GM18507 (cell line): ENCODE results near the gene ZNF691.
"Not testable (repeated sequence)": the region's sequence is repeated elsewhere in the genome, so short reads cannot be mapped to it uniquely, and the experiment has no call there.

Experiments used
- DNase-seq: peaks from one replicate; pipeline ENCODE4 v3.0.0; 2011; ENCODE audit warnings: low read depth; ENCODE audit not compliant: insufficient read length; ENCODE audit errors: extremely low spot score
- FAIRE-seq: peaks from 2 replicates; lab custom pipeline; 2011; peaks lifted over from hg19 to GRCh38; lab: Jason Lieb, UNC

ZNF691 gene

GRCh38 chr1:42852608-42852980, 6.2 kb downstream of the ZNF691 start:
- DNase-seq (no peak), FAIRE-seq (no peak)

DNA sequence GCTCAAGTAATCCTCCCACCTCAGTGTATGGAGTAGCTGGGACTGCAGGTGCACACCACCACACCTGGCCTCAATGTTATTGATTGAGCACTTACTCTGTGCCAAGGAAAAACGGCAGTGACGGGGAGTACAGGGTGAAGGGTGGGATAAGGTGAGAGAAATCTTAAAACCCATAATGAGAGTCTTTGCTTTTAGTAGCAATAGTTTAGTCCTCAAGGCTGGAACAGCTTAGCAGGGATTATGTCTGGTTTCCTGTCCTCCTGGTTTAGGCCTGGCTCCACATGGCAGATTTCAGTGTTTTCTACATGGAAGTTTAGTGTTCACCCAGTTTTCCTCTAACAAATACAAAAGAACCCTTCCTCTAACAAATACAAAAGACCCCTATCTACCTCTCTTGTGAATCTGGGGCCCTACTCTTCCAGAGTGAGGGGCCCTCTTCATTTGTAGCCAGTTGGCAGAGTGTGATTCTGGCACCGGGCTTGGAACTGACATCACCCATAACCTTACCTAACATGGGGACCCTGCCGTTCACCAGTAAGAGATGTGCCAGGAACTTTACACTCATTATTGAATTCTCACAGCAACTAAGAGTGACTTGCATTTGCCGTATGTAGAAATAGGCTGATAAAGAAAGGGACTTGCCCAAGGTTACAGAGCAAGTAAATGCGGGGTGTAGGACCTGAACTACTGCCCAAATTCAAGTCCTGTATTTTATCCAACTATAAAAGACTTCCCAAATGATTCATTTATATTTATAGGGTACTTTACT, 6.9 kb downstream of the ZNF691 start:
- FAIRE-seq (no peak), DNase-seq (no peak)

DNA sequence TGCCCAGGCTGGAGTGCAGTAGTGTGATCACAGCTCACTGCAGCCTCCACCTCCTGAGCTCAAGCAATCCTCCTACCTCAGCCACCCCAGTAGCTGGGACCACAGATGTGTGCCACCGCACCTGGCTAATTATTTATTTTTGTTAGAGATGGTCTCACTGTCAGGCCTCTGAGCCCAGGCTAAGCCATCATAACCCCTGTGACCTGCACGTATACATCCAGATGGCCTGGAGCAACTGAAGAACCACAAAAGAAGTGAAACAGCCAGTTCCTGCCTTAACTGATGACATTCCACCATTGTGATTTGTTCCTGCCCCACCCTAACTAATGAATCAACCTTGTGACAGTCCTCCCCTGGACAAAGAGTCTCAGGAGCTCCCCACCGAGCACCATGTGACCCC, 10.1 kb downstream of the ZNF691 start:
- FAIRE-seq, DNase-seq: not testable (repeated sequence)

DNA sequence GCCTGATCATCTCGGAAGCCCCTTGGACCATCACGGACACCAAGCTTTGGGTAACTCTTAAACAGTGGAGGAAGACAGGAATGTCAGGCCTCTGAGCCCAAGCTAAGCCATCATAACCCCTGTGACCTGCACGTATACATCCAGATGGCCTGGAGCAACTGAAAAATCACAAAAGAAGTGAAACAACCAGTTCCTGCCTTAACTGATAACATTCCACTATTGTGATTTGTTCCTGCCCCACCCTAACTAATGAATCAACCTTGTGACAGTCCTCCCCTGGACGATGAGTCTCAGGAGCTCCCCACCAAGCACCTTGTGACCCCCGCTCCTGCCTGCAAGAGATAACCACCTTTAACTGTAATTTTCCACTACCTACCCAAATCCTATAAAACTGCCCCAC, 13.0 kb downstream of the ZNF691 start:
- not testable (repeated sequence) for DNase-seq, FAIRE-seq

DNA sequence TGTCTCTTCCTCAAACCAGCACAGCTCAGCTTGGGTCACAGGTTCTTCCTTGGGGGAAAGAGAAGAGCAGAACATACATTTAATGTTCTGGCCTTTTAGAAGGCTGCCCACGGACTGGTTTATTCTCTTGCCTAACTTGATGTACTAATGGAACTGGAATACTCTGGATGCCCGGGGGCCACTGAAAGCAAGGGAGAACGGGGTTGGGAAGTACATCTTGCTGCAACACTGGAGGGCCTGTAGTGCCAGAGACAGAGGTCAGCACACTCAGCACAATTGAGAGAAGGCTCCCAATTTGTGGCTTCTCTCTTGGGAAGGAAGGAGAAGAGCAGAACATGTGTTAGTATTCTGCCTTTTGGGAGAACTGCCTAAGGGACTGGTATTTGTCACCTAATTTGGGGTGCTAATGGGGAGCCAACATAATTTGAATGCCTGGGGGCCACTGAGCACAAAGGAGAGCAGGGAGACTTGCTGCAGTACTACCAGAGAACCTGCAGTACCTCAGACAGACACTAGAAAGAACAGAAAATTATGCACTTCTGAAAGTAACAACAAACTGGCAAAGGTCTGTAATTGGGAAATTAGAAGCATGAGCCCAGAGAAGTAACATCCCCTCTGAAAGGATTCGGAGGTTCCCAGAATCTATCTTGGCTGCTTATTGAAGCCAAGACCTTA, 14.1 kb downstream of the ZNF691 start:
- DNase-seq, result no peak
- FAIRE-seq, result no peak

GRCh38 chr1:42861014-42861399, 14.6 kb downstream of the ZNF691 start:
- DNase-seq (no peak), FAIRE-seq (no peak)

- no peak for DNase-seq
- FAIRE-seq, result no peak
Measured at GRCh38 chr1:42866549-42866948, 20.1 kb downstream of the ZNF691 start.

- not testable (repeated sequence) for DNase-seq, FAIRE-seq
Measured at GRCh38 chr1:42868466-42868865, 22.1 kb downstream of the ZNF691 start.

DNA sequence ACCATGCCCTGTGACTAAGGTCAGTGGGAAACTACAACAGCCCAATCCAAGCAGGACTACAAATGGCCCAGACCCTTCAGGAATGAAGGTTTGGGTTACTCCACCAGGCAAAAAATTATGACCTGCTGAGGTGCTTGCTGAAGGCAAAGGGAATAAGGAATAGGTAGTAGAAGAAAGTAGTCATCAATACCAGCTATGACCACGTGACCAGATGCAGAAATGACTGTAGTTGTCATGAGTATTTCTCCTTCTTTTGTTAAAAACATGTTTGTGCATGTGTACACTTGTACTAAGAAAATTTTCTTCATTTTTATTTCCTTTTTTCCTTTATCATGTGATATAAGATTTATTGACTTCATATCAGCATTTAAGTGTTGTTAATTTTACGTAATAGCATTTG, 22.8 kb downstream of the ZNF691 start:
- FAIRE-seq, result not testable (repeated sequence)

GRCh38 chr1:42869751-42870150, 23.3 kb downstream of the ZNF691 start:
- not testable (repeated sequence) for DNase-seq, FAIRE-seq

More for the DNA sequence above, 22.8 kb downstream of the ZNF691 start:
- not testable (repeated sequence) for DNase-seq

DNA sequence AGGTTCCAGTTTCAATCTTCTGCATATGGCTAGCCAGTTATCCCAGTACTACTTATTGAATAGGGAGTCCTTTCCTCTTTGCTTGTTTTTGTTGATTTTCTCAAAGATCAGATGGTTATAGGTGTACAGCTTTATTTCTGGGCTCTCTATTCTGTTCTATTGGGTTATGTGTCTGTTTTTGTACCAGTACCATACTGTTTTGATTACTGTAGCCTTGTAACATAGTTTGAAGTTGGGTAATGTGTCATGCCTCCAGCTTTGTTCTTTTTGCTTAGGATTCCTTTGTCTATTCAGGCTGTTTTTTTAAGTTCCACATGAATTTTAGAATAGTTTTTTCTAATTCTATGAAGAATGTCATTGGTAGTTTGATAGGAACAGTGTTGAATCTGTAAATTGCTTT, 26.7 kb downstream of the ZNF691 start:
- FAIRE-seq, DNase-seq: not testable (repeated sequence)

- FAIRE-seq (no peak), DNase-seq (no peak)
Measured at GRCh38 chr1:42873670-42874069, 27.3 kb downstream of the ZNF691 start.

GRCh38 chr1:42876009-42876408, 29.6 kb downstream of the ZNF691 start:
- FAIRE-seq (no peak), DNase-seq (no peak)

DNA sequence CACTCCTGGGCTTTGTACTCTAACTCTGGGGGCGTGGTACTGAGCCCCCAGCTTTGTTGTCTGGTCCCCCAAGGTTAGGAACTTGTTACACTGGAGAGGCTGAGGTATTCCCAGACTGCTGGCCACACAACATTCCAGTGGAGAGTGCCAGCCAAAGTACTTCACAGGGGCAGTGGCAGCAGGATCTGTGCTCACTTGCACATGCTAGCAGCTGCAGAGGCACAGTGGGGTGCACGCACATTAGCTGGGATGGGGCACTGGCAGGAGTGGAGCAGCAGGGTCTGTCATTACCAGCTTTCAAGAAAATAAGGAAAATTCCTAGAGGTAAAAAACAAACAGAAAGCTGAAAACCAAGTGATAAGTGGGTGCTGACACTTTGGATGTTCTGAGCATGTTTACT, 31.0 kb downstream of the ZNF691 start:
- DNase-seq (no peak), FAIRE-seq (no peak)

GRCh38 chr1:42880384-42880783, 34.0 kb downstream of the ZNF691 start:
- no peak for FAIRE-seq

DNA sequence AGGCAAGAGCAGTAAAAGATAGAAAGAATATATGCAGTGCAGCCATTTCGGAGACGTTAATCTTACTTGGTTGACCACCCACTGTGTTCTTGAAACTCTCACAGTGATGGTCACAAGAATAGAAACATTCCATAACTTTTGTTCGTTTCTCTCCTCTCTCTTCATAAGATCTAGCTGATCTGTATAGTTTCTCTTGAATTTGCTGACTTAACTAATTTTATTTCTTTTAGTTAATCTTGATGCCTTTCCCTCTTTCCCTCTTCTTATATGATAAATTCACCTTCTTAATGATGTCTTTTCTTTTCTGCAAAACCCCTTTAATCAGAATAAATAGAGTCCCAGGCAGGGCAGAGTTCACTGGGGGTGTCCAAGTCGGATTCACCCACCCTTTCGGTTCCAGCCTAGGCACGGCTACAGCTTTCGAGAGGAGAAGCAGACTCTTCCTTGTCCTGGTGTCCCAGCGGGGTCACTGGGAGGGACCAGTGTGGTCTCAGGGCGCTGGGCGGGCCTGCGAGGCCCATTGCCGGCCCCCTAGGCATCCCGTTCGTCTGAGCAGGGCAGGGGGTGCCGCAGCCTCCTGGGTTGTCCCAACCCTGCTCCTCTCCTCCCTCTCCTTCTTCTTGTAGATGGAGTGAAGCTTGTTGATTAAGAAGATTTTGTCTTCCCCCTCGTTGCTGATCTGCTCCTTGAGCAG, 39.8 kb downstream of the ZNF691 start:
- no peak for DNase-seq
- no peak for FAIRE-seq

More at GRCh38 chr1:42880384-42880783, 34.0 kb downstream of the ZNF691 start:
- no peak for DNase-seq

DNA sequence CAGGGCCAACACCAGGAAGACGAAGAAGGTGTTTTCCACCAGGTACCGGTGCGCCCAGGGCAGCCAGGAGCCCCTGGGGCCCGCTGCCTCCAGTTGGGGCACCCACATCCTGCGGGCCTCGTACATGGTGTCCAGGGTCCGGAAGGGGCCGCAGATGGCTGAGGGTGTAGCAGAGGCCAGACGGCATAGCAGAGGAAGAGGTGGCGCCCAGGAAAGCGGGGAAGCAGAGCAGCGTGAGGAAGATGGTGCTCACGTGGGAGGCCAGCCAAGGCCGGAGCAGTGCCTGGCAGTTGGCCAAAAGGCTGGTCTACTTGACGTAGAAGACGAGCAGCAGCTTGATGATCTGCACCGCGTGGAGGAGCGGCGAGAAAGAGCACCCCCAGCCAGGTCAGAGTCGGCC, 40.4 kb downstream of the ZNF691 start:
- FAIRE-seq, result no peak
- no peak for DNase-seq

DNA sequence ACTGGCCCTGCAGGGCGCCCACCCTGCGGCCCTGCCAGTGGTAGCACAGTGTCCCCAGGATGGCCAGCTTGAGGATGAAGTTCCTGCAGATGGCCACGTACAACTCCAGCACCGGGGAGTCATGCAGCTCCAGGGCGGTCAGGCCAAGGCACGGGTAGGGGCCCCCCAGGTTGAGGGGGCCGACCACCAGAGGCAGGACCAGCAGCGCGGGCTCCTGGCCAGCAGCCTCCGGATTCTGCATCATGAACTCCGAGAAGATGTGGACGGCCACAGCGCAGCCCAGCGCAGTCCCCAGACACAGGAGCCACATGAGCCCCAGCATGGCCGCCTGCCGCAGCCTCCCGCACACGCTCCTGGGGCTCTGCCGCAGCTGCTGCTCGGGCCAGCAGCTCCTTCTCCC, 41.0 kb downstream of the ZNF691 start:
- DNase-seq, result no peak

GRCh38 chr1:42888013-42888633, 41.7 kb downstream of the ZNF691 start:
- no peak for DNase-seq
- FAIRE-seq, result no peak

More for the DNA sequence above, 41.0 kb downstream of the ZNF691 start:
- no peak for FAIRE-seq

DNA sequence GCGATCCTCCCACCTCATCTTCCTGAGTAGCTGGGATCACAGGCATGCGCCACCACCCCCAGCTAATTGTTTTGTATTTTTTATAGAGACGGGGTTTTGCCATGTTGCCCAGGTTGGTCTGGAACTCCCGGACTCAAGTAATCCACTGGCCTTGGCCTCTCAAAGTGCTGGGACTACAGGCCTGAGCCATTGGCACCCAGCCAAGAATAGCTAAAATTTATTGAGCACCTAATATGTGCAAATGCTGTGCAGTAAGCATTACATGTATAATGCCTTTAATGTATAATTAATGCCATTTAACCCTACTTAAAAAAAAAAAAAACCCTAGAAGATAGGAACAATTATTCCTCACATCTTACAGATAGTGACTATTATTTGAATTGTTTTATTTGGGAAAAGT, 42.9 kb downstream of the ZNF691 start:
- DNase-seq (no peak), FAIRE-seq (no peak)
